Measurements from ENCODE around the gene RIN3.

RIN3 gene

GRCh38 chr14:92680781-92681650 is 167.4 kb downstream of the RIN3 start:
- ChIA-PET POLR2A (no interaction called here), CTCF (interaction anchor here (0.7 to 1.3 kb wide), 3 partner anchors 9 to 349 kb away, joined by 3 to 5 read pairs (median 3); no protein-coding TSS in a partner anchor)
- DNase-seq (ENCODE audit: extremely low spot score): peak; percentile 85

DNA sequence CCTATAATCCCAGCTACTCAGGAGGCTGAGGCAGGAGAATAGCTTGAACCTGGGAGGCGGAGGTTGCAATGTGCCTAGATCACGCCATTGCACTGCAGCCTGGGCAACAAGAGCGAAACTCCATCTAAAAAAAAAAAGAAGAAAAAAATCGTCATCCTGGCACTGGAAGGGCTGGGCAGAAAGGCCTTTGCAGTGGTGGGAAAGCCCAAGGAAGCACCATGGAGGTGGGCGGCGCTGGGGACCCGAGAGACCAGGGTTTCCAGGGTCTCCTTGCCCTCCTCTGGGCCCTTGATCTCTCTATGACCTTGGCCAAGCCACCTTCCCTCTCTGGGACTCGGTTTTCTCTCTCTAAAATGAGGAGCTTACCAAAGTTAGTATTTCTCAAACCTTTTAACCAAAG is 169.5 kb downstream of the RIN3 start:
- CTCF ChIA-PET: interaction anchor here (1.1 kb wide), 1 partner anchor 100 kb away, joined by 3 read pairs; no protein-coding TSS in a partner anchor

More at GRCh38 chr14:92680781-92681650, 167.4 kb downstream of the RIN3 start:
- no peak for TF ChIP-seq SUZ12 (IDR thresholded peaks at IDR 0.05)
- no peak for TF ChIP-seq ZNF384 (IDR thresholded peaks at IDR 0.05)
- no peak for TF ChIP-seq CTBP1 (IDR thresholded peaks at IDR 0.05; ENCODE audit: borderline replicate concordance)
- no peak for TF ChIP-seq FOXM1 (IDR thresholded peaks at IDR 0.05; ENCODE audit: borderline replicate concordance)
- TF ChIP-seq HDGF (IDR thresholded peaks at IDR 0.05; ENCODE audit: borderline replicate concordance): no peak
- TF ChIP-seq BHLHE40 (IDR thresholded peaks at IDR 0.05; ENCODE audit: borderline replicate concordance): no peak
- TF ChIP-seq ELF4 (IDR thresholded peaks at IDR 0.05): no peak
- TF ChIP-seq FOXK2 (IDR thresholded peaks at IDR 0.05): no peak
- no peak for TF ChIP-seq L3MBTL2 (conservative IDR thresholded peaks at IDR 0.05)

GRCh38 chr14:92684801-92685560 is 171.4 kb downstream of the RIN3 start:
- no peak for TF ChIP-seq HDGF (IDR thresholded peaks at IDR 0.05; ENCODE audit: borderline replicate concordance)
- TF ChIP-seq ELF4 (IDR thresholded peaks at IDR 0.05): no peak
- TF ChIP-seq BHLHE40 (IDR thresholded peaks at IDR 0.05; ENCODE audit: borderline replicate concordance): no peak
- TF ChIP-seq SP1 (IDR thresholded peaks at IDR 0.05): no peak
- no peak for TF ChIP-seq L3MBTL2 (conservative IDR thresholded peaks at IDR 0.05)
- no peak for TF ChIP-seq CTBP1 (IDR thresholded peaks at IDR 0.05; ENCODE audit: borderline replicate concordance)
- ChIA-PET POLR2A (interaction anchor here (0.7 kb wide), 1 partner anchor 118 kb away, joined by 4 read pairs; no protein-coding TSS in a partner anchor), CTCF (no interaction called here)
- DNase-seq (ENCODE audit: extremely low spot score): no peak

More for the DNA sequence above, 169.5 kb downstream of the RIN3 start:
- POLR2A ChIA-PET: interaction anchor here (0.5 kb wide), 1 partner anchor 524 kb away, joined by 3 read pairs; no protein-coding TSS in a partner anchor
- no peak for DNase-seq (ENCODE audit: extremely low spot score)
- TF ChIP-seq HDGF (IDR thresholded peaks at IDR 0.05; ENCODE audit: borderline replicate concordance) (no peak), SUZ12 (IDR thresholded peaks at IDR 0.05) (no peak), ZNF384 (IDR thresholded peaks at IDR 0.05) (no peak), LEF1 (IDR thresholded peaks at IDR 0.05; ENCODE audit: borderline replicate concordance) (no peak), NFRKB (IDR thresholded peaks at IDR 0.05) (no peak), TARDBP (IDR thresholded peaks at IDR 0.05) (no peak), CTBP1 (IDR thresholded peaks at IDR 0.05; ENCODE audit: borderline replicate concordance) (no peak), BHLHE40 (IDR thresholded peaks at IDR 0.05; ENCODE audit: borderline replicate concordance) (no peak), L3MBTL2 (conservative IDR thresholded peaks at IDR 0.05) (no peak), FOXM1 (IDR thresholded peaks at IDR 0.05; ENCODE audit: borderline replicate concordance) (no peak), ARNT (IDR thresholded peaks at IDR 0.05) (no peak), SP1 (IDR thresholded peaks at IDR 0.05) (no peak), FOXK2 (IDR thresholded peaks at IDR 0.05) (no peak)
- TF ChIP-seq, protein P1, sequence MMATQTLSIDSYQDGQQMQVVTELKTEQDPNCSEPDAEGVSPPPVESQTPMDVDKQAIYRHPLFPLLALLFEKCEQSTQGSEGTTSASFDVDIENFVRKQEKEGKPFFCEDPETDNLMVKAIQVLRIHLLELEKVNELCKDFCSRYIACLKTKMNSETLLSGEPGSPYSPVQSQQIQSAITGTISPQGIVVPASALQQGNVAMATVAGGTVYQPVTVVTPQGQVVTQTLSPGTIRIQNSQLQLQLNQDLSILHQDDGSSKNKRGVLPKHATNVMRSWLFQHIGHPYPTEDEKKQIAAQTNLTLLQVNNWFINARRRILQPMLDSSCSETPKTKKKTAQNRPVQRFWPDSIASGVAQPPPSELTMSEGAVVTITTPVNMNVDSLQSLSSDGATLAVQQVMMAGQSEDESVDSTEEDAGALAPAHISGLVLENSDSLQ (IDR thresholded peaks at IDR 0.05): no peak

GRCh38 chr14:92685784-92686355 is 172.3 kb downstream of the RIN3 start:
- no peak for TF ChIP-seq SUZ12 (IDR thresholded peaks at IDR 0.05)
- TF ChIP-seq, protein P1 (IDR thresholded peaks at IDR 0.05): no peak
- POLR2A ChIA-PET: interaction anchor here (1.6 kb wide), 1 partner anchor 62 kb away, joined by 8 read pairs; the partner anchor contains the start of gene LGMN
- CTCF ChIA-PET: interaction anchor here (0.6 to 0.8 kb wide), 3 partner anchors 66 to 1270 kb away, joined by 3 to 9 read pairs (median 3); no protein-coding TSS in a partner anchor
- DNase-seq (ENCODE audit: extremely low spot score): no peak

DNA sequence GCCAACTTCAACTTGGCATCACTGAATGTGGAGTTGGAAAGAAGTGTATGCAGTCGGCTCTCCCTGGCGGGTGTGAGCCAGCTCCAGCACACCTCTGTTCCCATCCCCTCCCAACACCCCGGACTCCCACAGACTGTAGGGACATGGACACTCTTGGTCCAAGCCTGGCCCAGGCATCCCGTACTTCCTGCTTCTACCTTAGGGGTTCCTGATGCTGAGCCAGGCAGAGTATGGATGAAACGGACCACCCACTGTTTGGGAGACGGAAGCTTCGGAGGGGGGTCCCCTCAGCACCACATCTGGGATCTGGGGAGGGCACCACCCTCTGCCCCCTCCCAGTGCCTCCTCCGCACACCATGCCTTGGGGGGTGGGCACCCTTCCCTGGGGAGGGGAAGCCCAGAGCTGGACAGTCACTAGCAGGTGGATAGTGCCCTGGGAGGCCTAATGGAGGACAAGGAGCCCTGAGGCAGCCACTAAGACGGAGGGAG is 172.9 kb downstream of the RIN3 start:
- ChIA-PET CTCF (interaction anchor here (0.6 to 1.4 kb wide), 7 partner anchors 12 to 1271 kb away, joined by 3 to 9 read pairs (median 4); no protein-coding TSS in a partner anchor), POLR2A (interaction anchor here (1.2 to 1.6 kb wide), 2 partner anchors 13 to 62 kb away, joined by 4 to 8 read pairs; partner anchors contain the start of gene LGMN)
- TF ChIP-seq NFRKB (IDR thresholded peaks at IDR 0.05) (no peak), L3MBTL2 (conservative IDR thresholded peaks at IDR 0.05) (no peak), ELF4 (IDR thresholded peaks at IDR 0.05) (no peak), FOXK2 (IDR thresholded peaks at IDR 0.05) (no peak), SUZ12 (IDR thresholded peaks at IDR 0.05) (no peak), FOXA1 (IDR thresholded peaks at IDR 0.05) (no peak), BHLHE40 (IDR thresholded peaks at IDR 0.05; ENCODE audit: borderline replicate concordance) (no peak), FOXM1 (IDR thresholded peaks at IDR 0.05; ENCODE audit: borderline replicate concordance) (no peak), HDGF (IDR thresholded peaks at IDR 0.05; ENCODE audit: borderline replicate concordance) (no peak), ZNF384 (IDR thresholded peaks at IDR 0.05) (no peak), ARNT (IDR thresholded peaks at IDR 0.05) (no peak), LEF1 (IDR thresholded peaks at IDR 0.05; ENCODE audit: borderline replicate concordance) (no peak), TARDBP (IDR thresholded peaks at IDR 0.05) (no peak), SP1 (IDR thresholded peaks at IDR 0.05) (no peak), CTBP1 (IDR thresholded peaks at IDR 0.05; ENCODE audit: borderline replicate concordance) (no peak)
- DNase-seq (ENCODE audit: extremely low spot score): no peak
